ENCODE measurements around the gene EVC2. TPM values are rescaled to one million over a fixed set of nuclear protein-coding genes. Genes with fewer than 3 reads are reported as not detected.

EVC2 gene
- total and polyA plus RNA-seq, 9 of the 15 experiments (the other 6 are each of a cell fraction or from before 2014, with no cell fraction given), result 0.03 to 0.55 (median 0.38) TPM; not detected in 1

DNA sequence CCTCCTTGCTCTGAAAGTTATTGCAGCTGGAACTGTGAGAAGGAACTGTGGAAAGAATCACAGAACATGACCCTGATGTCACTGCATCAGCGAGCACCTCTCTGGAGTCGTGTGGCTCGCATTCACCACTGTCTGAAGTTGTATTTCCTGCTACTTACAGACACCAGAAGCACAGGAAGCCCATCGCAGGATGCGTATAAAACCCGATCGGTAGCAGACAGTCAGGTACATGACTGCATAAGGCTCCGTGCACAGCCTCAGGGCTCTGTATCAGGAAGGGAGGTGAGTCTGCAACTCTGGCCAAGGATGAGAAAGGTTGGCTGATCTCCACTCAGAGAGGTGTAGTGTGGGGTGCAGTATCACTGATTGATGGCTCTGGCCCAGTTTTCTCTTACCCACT is 134.4 kb downstream of the EVC2 start (continued):
- TF ChIP-seq, protein P1, sequence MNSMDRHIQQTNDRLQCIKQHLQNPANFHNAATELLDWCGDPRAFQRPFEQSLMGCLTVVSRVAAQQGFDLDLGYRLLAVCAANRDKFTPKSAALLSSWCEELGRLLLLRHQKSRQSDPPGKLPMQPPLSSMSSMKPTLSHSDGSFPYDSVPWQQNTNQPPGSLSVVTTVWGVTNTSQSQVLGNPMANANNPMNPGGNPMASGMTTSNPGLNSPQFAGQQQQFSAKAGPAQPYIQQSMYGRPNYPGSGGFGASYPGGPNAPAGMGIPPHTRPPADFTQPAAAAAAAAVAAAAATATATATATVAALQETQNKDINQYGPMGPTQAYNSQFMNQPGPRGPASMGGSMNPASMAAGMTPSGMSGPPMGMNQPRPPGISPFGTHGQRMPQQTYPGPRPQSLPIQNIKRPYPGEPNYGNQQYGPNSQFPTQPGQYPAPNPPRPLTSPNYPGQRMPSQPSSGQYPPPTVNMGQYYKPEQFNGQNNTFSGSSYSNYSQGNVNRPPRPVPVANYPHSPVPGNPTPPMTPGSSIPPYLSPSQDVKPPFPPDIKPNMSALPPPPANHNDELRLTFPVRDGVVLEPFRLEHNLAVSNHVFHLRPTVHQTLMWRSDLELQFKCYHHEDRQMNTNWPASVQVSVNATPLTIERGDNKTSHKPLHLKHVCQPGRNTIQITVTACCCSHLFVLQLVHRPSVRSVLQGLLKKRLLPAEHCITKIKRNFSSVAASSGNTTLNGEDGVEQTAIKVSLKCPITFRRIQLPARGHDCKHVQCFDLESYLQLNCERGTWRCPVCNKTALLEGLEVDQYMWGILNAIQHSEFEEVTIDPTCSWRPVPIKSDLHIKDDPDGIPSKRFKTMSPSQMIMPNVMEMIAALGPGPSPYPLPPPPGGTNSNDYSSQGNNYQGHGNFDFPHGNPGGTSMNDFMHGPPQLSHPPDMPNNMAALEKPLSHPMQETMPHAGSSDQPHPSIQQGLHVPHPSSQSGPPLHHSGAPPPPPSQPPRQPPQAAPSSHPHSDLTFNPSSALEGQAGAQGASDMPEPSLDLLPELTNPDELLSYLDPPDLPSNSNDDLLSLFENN (IDR thresholded peaks at IDR 0.05; ENCODE audit: low read depth in 2 of 2, low read length in 2 of 2), result no peak
- TF ChIP-seq ZZZ3 (IDR thresholded peaks at IDR 0.05) (no peak), ZNF165 (CRISPR knock-in tag; IDR thresholded peaks at IDR 0.05; ENCODE audit: borderline replicate concordance) (no peak), ZFX (CRISPR knock-in tag; IDR thresholded peaks at IDR 0.05) (no peak), DIDO1 (tag; IDR thresholded peaks at IDR 0.05; ENCODE audit: low read depth) (no peak), SMARCE1 (IDR thresholded peaks at IDR 0.05) (no peak)
- TF ChIP-seq, protein P2, sequence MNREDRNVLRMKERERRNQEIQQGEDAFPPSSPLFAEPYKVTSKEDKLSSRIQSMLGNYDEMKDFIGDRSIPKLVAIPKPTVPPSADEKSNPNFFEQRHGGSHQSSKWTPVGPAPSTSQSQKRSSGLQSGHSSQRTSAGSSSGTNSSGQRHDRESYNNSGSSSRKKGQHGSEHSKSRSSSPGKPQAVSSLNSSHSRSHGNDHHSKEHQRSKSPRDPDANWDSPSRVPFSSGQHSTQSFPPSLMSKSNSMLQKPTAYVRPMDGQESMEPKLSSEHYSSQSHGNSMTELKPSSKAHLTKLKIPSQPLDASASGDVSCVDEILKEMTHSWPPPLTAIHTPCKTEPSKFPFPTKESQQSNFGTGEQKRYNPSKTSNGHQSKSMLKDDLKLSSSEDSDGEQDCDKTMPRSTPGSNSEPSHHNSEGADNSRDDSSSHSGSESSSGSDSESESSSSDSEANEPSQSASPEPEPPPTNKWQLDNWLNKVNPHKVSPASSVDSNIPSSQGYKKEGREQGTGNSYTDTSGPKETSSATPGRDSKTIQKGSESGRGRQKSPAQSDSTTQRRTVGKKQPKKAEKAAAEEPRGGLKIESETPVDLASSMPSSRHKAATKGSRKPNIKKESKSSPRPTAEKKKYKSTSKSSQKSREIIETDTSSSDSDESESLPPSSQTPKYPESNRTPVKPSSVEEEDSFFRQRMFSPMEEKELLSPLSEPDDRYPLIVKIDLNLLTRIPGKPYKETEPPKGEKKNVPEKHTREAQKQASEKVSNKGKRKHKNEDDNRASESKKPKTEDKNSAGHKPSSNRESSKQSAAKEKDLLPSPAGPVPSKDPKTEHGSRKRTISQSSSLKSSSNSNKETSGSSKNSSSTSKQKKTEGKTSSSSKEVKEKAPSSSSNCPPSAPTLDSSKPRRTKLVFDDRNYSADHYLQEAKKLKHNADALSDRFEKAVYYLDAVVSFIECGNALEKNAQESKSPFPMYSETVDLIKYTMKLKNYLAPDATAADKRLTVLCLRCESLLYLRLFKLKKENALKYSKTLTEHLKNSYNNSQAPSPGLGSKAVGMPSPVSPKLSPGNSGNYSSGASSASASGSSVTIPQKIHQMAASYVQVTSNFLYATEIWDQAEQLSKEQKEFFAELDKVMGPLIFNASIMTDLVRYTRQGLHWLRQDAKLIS (CRISPR knock-in tag; IDR thresholded peaks at IDR 0.05), result no peak
- TF ChIP-seq, protein P3, sequence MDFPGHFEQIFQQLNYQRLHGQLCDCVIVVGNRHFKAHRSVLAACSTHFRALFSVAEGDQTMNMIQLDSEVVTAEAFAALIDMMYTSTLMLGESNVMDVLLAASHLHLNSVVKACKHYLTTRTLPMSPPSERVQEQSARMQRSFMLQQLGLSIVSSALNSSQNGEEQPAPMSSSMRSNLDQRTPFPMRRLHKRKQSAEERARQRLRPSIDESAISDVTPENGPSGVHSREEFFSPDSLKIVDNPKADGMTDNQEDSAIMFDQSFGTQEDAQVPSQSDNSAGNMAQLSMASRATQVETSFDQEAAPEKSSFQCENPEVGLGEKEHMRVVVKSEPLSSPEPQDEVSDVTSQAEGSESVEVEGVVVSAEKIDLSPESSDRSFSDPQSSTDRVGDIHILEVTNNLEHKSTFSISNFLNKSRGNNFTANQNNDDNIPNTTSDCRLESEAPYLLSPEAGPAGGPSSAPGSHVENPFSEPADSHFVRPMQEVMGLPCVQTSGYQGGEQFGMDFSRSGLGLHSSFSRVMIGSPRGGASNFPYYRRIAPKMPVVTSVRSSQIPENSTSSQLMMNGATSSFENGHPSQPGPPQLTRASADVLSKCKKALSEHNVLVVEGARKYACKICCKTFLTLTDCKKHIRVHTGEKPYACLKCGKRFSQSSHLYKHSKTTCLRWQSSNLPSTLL (IDR thresholded peaks at IDR 0.05), result no peak
- TF ChIP-seq, protein P4, sequence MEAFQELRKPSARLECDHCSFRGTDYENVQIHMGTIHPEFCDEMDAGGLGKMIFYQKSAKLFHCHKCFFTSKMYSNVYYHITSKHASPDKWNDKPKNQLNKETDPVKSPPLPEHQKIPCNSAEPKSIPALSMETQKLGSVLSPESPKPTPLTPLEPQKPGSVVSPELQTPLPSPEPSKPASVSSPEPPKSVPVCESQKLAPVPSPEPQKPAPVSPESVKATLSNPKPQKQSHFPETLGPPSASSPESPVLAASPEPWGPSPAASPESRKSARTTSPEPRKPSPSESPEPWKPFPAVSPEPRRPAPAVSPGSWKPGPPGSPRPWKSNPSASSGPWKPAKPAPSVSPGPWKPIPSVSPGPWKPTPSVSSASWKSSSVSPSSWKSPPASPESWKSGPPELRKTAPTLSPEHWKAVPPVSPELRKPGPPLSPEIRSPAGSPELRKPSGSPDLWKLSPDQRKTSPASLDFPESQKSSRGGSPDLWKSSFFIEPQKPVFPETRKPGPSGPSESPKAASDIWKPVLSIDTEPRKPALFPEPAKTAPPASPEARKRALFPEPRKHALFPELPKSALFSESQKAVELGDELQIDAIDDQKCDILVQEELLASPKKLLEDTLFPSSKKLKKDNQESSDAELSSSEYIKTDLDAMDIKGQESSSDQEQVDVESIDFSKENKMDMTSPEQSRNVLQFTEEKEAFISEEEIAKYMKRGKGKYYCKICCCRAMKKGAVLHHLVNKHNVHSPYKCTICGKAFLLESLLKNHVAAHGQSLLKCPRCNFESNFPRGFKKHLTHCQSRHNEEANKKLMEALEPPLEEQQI (IDR thresholded peaks at IDR 0.05), result no peak
